CD4-positive, alpha-beta T cell treated with Interferon gamma for 1 hour (primary cell): ENCODE data around the gene MBTD1.
"Not testable (repeated sequence)": the region's sequence is repeated elsewhere in the genome, so short reads cannot be mapped to it uniquely, and the experiment has no call there.

Experiments used
- DNase-seq: peaks from one replicate; pipeline ENCODE4 v3.0.0-alpha.2; 2020

MBTD1 gene

GRCh38 chr17:51259564-51260236 lies at the start of gene MBTD1:
MBTD1 (minus strand) TSS chr17:51260049; CDS start chr17:51225161, 34,888 bp downstream.
- DNase-seq, result peak; percentile 96

GRCh38 chr17:51305182-51305581 lies 45.3 kb upstream of the MBTD1 start:
- no peak for DNase-seq

- DNase-seq, result no peak
Observed at GRCh38 chr17:51299859-51300258, 40.0 kb upstream of the MBTD1 start.

- DNase-seq, result no peak
Observed at GRCh38 chr17:51298508-51299371, 38.9 kb upstream of the MBTD1 start.

GRCh38 chr17:51294338-51294737 lies 34.5 kb upstream of the MBTD1 start:
- DNase-seq, result not testable (repeated sequence)

GRCh38 chr17:51289696-51290111 lies 29.9 kb upstream of the MBTD1 start:
- no peak for DNase-seq

GRCh38 chr17:51287412-51287811 lies 27.6 kb upstream of the MBTD1 start:
- DNase-seq, result no peak

- no peak for DNase-seq
Observed at GRCh38 chr17:51279183-51279582, 19.3 kb upstream of the MBTD1 start.

- DNase-seq, result no peak
Observed at GRCh38 chr17:51275381-51275780, 15.5 kb upstream of the MBTD1 start.

- no peak for DNase-seq
Observed at GRCh38 chr17:51272812-51273211, 13.0 kb upstream of the MBTD1 start.

GRCh38 chr17:51270636-51271035 lies 10.8 kb upstream of the MBTD1 start:
- no peak for DNase-seq

GRCh38 chr17:51269991-51270390 lies 10.1 kb upstream of the MBTD1 start:
- no peak for DNase-seq

- not testable (repeated sequence) for DNase-seq
Observed at GRCh38 chr17:51264466-51264865, 4.6 kb upstream of the MBTD1 start.

- no peak for DNase-seq
Observed at GRCh38 chr17:51263006-51263405, 3.2 kb upstream of the MBTD1 start.

- DNase-seq, result peak; percentile 11
Observed at GRCh38 chr17:51261024-51261963, 1.4 kb upstream of the MBTD1 start.

- peak; percentile 97 for DNase-seq
Observed at GRCh38 chr17:51260237-51261023, 581 bp upstream of the MBTD1 start, which contains the start of gene UTP18. UTP18 (plus strand) TSS chr17:51260546; CDS start chr17:51260585, 39 bp downstream.

GRCh38 chr17:51258756-51259563 lies 889 bp downstream of the MBTD1 start:
- DNase-seq, result no peak

- DNase-seq, result no peak
Observed at GRCh38 chr17:51257150-51258081, 2.4 kb downstream of the MBTD1 start.

GRCh38 chr17:51256101-51256500 lies 3.7 kb downstream of the MBTD1 start:
- DNase-seq, result no peak

- no peak for DNase-seq
Observed at GRCh38 chr17:51255673-51256072, 4.2 kb downstream of the MBTD1 start.
